ENCODE data around the gene NAP1L3. TPM values are rescaled to one million over a fixed set of nuclear protein-coding genes. Genes with fewer than 3 reads are reported as not detected.
A peak's percentile ranks its signal among the peaks of the same experiment; 100 is the strongest.

Gene NAP1L3, protein sequence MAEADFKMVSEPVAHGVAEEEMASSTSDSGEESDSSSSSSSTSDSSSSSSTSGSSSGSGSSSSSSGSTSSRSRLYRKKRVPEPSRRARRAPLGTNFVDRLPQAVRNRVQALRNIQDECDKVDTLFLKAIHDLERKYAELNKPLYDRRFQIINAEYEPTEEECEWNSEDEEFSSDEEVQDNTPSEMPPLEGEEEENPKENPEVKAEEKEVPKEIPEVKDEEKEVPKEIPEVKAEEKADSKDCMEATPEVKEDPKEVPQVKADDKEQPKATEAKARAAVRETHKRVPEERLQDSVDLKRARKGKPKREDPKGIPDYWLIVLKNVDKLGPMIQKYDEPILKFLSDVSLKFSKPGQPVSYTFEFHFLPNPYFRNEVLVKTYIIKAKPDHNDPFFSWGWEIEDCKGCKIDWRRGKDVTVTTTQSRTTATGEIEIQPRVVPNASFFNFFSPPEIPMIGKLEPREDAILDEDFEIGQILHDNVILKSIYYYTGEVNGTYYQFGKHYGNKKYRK
- total RNA-seq = 10 to 100 TPM in 1 of 2 donors, under 1 TPM in 1; 0.55 to 48.7 TPM

DNA sequence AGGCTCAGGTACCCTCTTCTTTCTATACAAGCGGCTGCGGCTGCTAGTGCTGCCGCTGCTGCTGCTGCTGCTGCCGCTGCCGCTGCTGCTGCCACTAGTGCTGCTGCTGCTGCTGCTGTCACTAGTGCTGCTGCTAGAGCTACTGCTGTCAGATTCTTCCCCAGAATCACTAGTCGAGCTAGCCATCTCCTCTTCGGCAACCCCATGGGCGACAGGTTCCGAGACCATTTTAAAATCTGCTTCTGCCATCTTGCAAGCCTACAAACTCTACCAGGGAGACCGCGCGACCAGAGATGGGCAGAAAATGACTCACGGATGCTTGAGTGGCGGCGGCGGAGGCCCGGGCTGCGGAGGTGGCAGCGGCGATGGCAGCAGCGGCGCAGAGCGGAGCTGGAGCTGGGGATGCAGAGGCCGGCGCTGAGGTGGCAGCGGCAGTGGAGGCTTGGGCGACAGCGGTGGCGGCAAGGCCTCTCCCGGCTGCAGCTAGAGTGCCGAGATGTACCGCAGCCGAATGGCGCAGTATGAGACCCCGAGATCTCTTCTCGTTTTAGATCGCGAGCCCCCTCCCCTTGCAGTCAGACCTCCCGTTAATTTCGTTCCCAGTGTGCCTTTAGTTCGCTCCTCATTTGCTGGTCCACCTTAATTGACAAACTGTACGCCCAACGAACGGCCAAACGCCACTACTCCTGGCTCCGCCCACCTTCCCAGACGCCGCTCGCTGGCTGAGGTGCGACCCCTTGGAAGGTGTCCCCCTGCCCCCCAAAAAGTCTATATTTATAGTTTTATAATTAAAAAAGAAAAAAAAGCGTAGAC lies at the start of gene NAP1L3:
Gene NAP1L3 (minus strand): TSS at position 523 of the 813 bp plus-strand sequence. CDS start 274 bp downstream, at position 249.
- Histone ChIP-seq H3K36me3 (no peaks in the 10 kb centered on the region), H3K27me3 (replicated peaks; ENCODE audit: insufficient read depth) (no peaks in the 10 kb centered on the region), H3K9me3 (no peaks in the 10 kb centered on the region), H3K27ac (peak within 1 kb of the TSS; percentile 19 to 30), H3K4me3 (peak within 1 kb of the TSS; percentile 37 to 39), H3K4me1 (replicated peaks) (no peaks in the 10 kb centered on the region)
- WGBS = under 1% methylated on average over 46 of the region's 51 CpGs
- intact Hi-C loops (cut with DNase I) = no loop called here
- no peak for TF ChIP-seq POLR2A (IDR thresholded peaks at IDR 0.05)
- TF ChIP-seq POLR2AphosphoS5 (IDR thresholded peaks at IDR 0.05) = no peak
- no peak for TF ChIP-seq CTCF (IDR thresholded peaks at IDR 0.05)
- DNase-seq (ENCODE audit: low spot score) = peak; percentile 38

DNA sequence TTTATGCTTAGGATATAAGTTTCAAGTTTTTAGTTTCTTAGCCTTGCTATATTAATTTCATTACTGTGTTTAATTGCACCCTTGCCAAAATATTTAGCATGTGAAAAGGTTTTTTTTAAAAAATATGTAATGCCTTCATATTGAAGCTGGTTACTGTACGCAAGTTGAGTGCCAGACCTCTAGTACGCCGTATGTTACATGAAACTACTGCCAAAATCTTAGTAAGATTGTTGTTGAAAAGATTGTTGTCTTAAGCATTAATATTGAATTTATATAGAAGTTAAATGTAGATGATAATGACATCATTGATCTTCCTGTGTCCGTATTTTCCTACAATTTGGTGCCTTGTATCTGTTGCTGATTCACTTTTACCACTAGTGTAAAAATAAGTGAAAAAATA lies 37.7 kb upstream of the NAP1L3 start:
- no peaks in the 10 kb centered on the region for H3K4me1 ChIP-seq (replicated peaks)
- H3K9me3 ChIP-seq = no peaks in the 10 kb centered on the region
- no peak overlapping the region for H3K4me3 ChIP-seq
- intact Hi-C loops (cut with DNase I) = no loop called here
- H3K27ac ChIP-seq = no peak overlapping the region
- no peak for DNase-seq (ENCODE audit: low spot score)
- 74% methylated on average over 4 of the region's 4 CpGs for WGBS
- H3K27me3 ChIP-seq (replicated peaks; ENCODE audit: insufficient read depth) = no peaks in the 10 kb centered on the region
- no peak for TF ChIP-seq CTCF (IDR thresholded peaks at IDR 0.05)
- TF ChIP-seq POLR2A (IDR thresholded peaks at IDR 0.05) = no peak
- H3K36me3 ChIP-seq = no peaks in the 10 kb centered on the region

- H3K36me3 ChIP-seq = no peaks in the 10 kb centered on the region
- no peaks in the 10 kb centered on the region for H3K4me1 ChIP-seq (replicated peaks)
- H3K27ac ChIP-seq = no peak overlapping the region
- no peak for DNase-seq (ENCODE audit: low spot score)
- no peak overlapping the region for H3K4me3 ChIP-seq
- WGBS = 65% methylated on average over 2 of the region's 2 CpGs
- no peaks in the 10 kb centered on the region for H3K9me3 ChIP-seq
- intact Hi-C loops (cut with DNase I) = no loop called here
- TF ChIP-seq CTCF (IDR thresholded peaks at IDR 0.05) (no peak), POLR2A (IDR thresholded peaks at IDR 0.05) (no peak), POLR2AphosphoS5 (IDR thresholded peaks at IDR 0.05) (no peak)
- H3K27me3 ChIP-seq (replicated peaks; ENCODE audit: insufficient read depth) = no peaks in the 10 kb centered on the region
Measured at GRCh38 chrX:93703701-93704100, 30.3 kb upstream of the NAP1L3 start.

DNA sequence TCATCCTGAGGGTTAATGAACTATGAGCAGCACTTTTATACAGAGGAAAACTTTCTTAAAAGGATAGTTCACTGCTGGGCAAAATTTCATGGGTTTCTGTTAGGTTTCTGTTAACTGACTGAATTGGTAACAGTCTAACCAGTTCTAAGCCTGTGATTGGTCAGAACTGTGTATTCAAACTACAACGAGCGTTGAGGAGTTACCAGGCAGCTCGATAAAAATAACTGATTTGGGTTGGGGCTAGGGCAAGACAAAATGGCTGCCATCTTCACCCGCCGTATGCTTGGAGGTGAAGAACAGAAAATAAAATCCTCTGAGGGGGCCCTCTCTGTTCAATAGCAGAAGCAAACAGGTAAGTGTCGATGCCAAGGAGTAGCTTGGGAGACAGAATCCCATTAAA lies 22.6 kb upstream of the NAP1L3 start:
- intact Hi-C loops (cut with DNase I) = no loop called here
- no peaks in the 10 kb centered on the region for H3K36me3 ChIP-seq
- WGBS = 98% methylated on average over 6 of the region's 6 CpGs
- no peaks in the 10 kb centered on the region for H3K4me1 ChIP-seq (replicated peaks)
- no peak overlapping the region for H3K27ac ChIP-seq
- no peaks in the 10 kb centered on the region for H3K9me3 ChIP-seq
- no peak for TF ChIP-seq POLR2A (IDR thresholded peaks at IDR 0.05)
- TF ChIP-seq POLR2AphosphoS5 (IDR thresholded peaks at IDR 0.05) = no peak
- TF ChIP-seq CTCF (IDR thresholded peaks at IDR 0.05) = no peak
- DNase-seq (ENCODE audit: low spot score) = no peak
- H3K27me3 ChIP-seq (replicated peaks; ENCODE audit: insufficient read depth) = no peaks in the 10 kb centered on the region
- no peak overlapping the region for H3K4me3 ChIP-seq
